Measurements from ENCODE around the gene CACNB4.

CACNB4 gene

GRCh38 chr2:151817929-151818328 lies 280.9 kb downstream of the CACNB4 start:
- Histone ChIP-seq H2AFZ (ENCODE audit: insufficient read depth, low read length, poor library complexity) (no peak overlapping the region), H3K79me1 (ENCODE audit: low read length) (no peaks in the 10 kb centered on the region), H3K9me3 (ENCODE audit: insufficient read depth, low read depth, low read length) (no peaks in the 10 kb centered on the region), H3K79me2 (ENCODE audit: control insufficient read depth, insufficient read depth, low read length, poor library complexity) (peaks cover 3% of the 10 kb centered on the region), H3K23ac (ENCODE audit: low read length) (no peak overlapping the region), H3K4me3 (ENCODE audit: low read depth, low read length) (no peak overlapping the region), H3K36me3 (ENCODE audit: control insufficient read depth in 1 of 2, insufficient read depth in 2 of 2, low read length in 2 of 2) (peaks cover 4 to 8% of the 10 kb centered on the region in 2 experiments), H4K12ac (ENCODE audit: low read depth, low read length) (no peak overlapping the region), H3K9ac (ENCODE audit: low read length) (no peak overlapping the region), H4K8ac (ENCODE audit: low read depth, low read length) (no peak overlapping the region), H2AK5ac (ENCODE audit: low read length) (no peak overlapping the region), H2BK120ac (ENCODE audit: insufficient read depth, low read length, poor library complexity) (no peak overlapping the region), H3K4ac (ENCODE audit: low read depth, low read length) (peak overlapping the region; percentile 26), H4K91ac (ENCODE audit: low read depth, low read length) (no peak overlapping the region), H3K4me1 (ENCODE audit: control insufficient read depth in 1 of 2, insufficient read depth in 2 of 2, low read length in 2 of 2) (peaks cover 0 to 4% of the 10 kb centered on the region in 2 experiments), H2BK5ac (ENCODE audit: low read depth, low read length, poor library complexity) (no peak overlapping the region), H2BK12ac (ENCODE audit: low read length) (no peak overlapping the region), H3K4me2 (ENCODE audit: low read length) (no peak overlapping the region), H3K18ac (ENCODE audit: low read length) (no peak overlapping the region), H3K14ac (ENCODE audit: low read length) (no peak overlapping the region), H3K27ac (ENCODE audit: low read depth, low read length) (no peak overlapping the region), H3K27me3 (ENCODE audit: insufficient read depth, low read length) (no peaks in the 10 kb centered on the region)
- DNase-seq = no peak
- no CpG with 5 or more reads among the region's 3 CpGs for WGBS (ENCODE audit: extremely low coverage, insufficient coverage, insufficient read length)

GRCh38 chr2:151816843-151817242 lies 282.0 kb downstream of the CACNB4 start:
- Histone ChIP-seq H3K27me3 (ENCODE audit: insufficient read depth, low read length) (no peaks in the 10 kb centered on the region), H3K27ac (ENCODE audit: low read depth, low read length) (no peak overlapping the region), H2BK5ac (ENCODE audit: low read depth, low read length, poor library complexity) (no peak overlapping the region), H3K36me3 (ENCODE audit: control insufficient read depth in 1 of 2, insufficient read depth in 2 of 2, low read length in 2 of 2) (peaks cover 6 to 10% of the 10 kb centered on the region in 2 experiments), H3K18ac (ENCODE audit: low read length) (no peak overlapping the region), H3K4me2 (ENCODE audit: low read length) (no peak overlapping the region), H3K4ac (ENCODE audit: low read depth, low read length) (no peak overlapping the region), H3K9me3 (ENCODE audit: insufficient read depth, low read depth, low read length) (no peaks in the 10 kb centered on the region), H3K23ac (ENCODE audit: low read length) (no peak overlapping the region), H3K79me2 (ENCODE audit: control insufficient read depth, insufficient read depth, low read length, poor library complexity) (no peaks in the 10 kb centered on the region), H4K12ac (ENCODE audit: low read depth, low read length) (no peak overlapping the region), H2AFZ (ENCODE audit: insufficient read depth, low read length, poor library complexity) (no peak overlapping the region), H3K4me3 (ENCODE audit: low read depth, low read length) (no peak overlapping the region), H3K4me1 (ENCODE audit: control insufficient read depth in 1 of 2, insufficient read depth in 2 of 2, low read length in 2 of 2) (peaks cover 0 to 4% of the 10 kb centered on the region in 2 experiments), H3K14ac (ENCODE audit: low read length) (no peak overlapping the region), H3K9ac (ENCODE audit: low read length) (no peak overlapping the region), H2AK5ac (ENCODE audit: low read length) (no peak overlapping the region), H4K91ac (ENCODE audit: low read depth, low read length) (no peak overlapping the region), H2BK12ac (ENCODE audit: low read length) (no peak overlapping the region), H3K79me1 (ENCODE audit: low read length) (no peaks in the 10 kb centered on the region), H2BK120ac (ENCODE audit: insufficient read depth, low read length, poor library complexity) (no peak overlapping the region), H4K8ac (ENCODE audit: low read depth, low read length) (no peak overlapping the region)
- no CpG with 5 or more reads among the region's 2 CpGs for WGBS (ENCODE audit: extremely low coverage, insufficient coverage, insufficient read length)
- no peak for DNase-seq

GRCh38 chr2:151815821-151816489 lies 282.9 kb downstream of the CACNB4 start:
- no peak overlapping the region for H4K91ac ChIP-seq (ENCODE audit: low read depth, low read length)
- no peak overlapping the region for H3K4me3 ChIP-seq (ENCODE audit: low read depth, low read length)
- H2BK5ac ChIP-seq (ENCODE audit: low read depth, low read length, poor library complexity) = no peak overlapping the region

GRCh38 chr2:151810489-151810888 lies 288.4 kb downstream of the CACNB4 start:
- Histone ChIP-seq H3K18ac (ENCODE audit: low read length) (no peak overlapping the region), H2AFZ (ENCODE audit: insufficient read depth, low read length, poor library complexity) (no peak overlapping the region), H3K23ac (ENCODE audit: low read length) (no peak overlapping the region), H2BK5ac (ENCODE audit: low read depth, low read length, poor library complexity) (no peak overlapping the region), H2BK120ac (ENCODE audit: insufficient read depth, low read length, poor library complexity) (no peak overlapping the region), H3K4me2 (ENCODE audit: low read length) (no peak overlapping the region), H4K91ac (ENCODE audit: low read depth, low read length) (no peak overlapping the region), H3K79me1 (ENCODE audit: low read length) (no peaks in the 10 kb centered on the region), H3K4ac (ENCODE audit: low read depth, low read length) (no peak overlapping the region), H3K79me2 (ENCODE audit: control insufficient read depth, insufficient read depth, low read length, poor library complexity) (no peaks in the 10 kb centered on the region), H3K27ac (ENCODE audit: low read depth, low read length) (no peak overlapping the region), H4K12ac (ENCODE audit: low read depth, low read length) (no peak overlapping the region), H3K4me3 (ENCODE audit: low read depth, low read length) (no peak overlapping the region), H3K9me3 (ENCODE audit: insufficient read depth, low read depth, low read length) (no peaks in the 10 kb centered on the region), H3K14ac (ENCODE audit: low read length) (no peak overlapping the region), H3K9ac (ENCODE audit: low read length) (no peak overlapping the region), H4K8ac (ENCODE audit: low read depth, low read length) (no peak overlapping the region), H3K4me1 (ENCODE audit: control insufficient read depth in 1 of 2, insufficient read depth in 2 of 2, low read length in 2 of 2) (no peaks in the 10 kb centered on the region), H2AK5ac (ENCODE audit: low read length) (no peak overlapping the region), H3K27me3 (ENCODE audit: insufficient read depth, low read length) (no peaks in the 10 kb centered on the region), H2BK12ac (ENCODE audit: low read length) (no peak overlapping the region), H3K36me3 (ENCODE audit: control insufficient read depth in 1 of 2, insufficient read depth in 2 of 2, low read length in 2 of 2) (peaks cover 11 to 12% of the 10 kb centered on the region in 2 experiments)
- WGBS (ENCODE audit: extremely low coverage, insufficient coverage, insufficient read length) = no CpG with 5 or more reads among the region's 1 CpG
- DNase-seq = no peak

More at GRCh38 chr2:151815821-151816489, 282.9 kb downstream of the CACNB4 start:
- Histone ChIP-seq H3K23ac (ENCODE audit: low read length) (no peak overlapping the region), H3K79me1 (ENCODE audit: low read length) (no peaks in the 10 kb centered on the region), H3K36me3 (ENCODE audit: control insufficient read depth in 1 of 2, insufficient read depth in 2 of 2, low read length in 2 of 2) (peaks cover 9 to 14% of the 10 kb centered on the region in 2 experiments), H2BK12ac (ENCODE audit: low read length) (no peak overlapping the region), H4K12ac (ENCODE audit: low read depth, low read length) (no peak overlapping the region), H3K9me3 (ENCODE audit: insufficient read depth, low read depth, low read length) (no peaks in the 10 kb centered on the region), H4K8ac (ENCODE audit: low read depth, low read length) (no peak overlapping the region), H3K79me2 (ENCODE audit: control insufficient read depth, insufficient read depth, low read length, poor library complexity) (no peaks in the 10 kb centered on the region), H2AK5ac (ENCODE audit: low read length) (no peak overlapping the region), H3K27me3 (ENCODE audit: insufficient read depth, low read length) (no peaks in the 10 kb centered on the region), H3K4me1 (ENCODE audit: control insufficient read depth in 1 of 2, insufficient read depth in 2 of 2, low read length in 2 of 2) (peaks cover 0 to 4% of the 10 kb centered on the region in 2 experiments), H3K27ac (ENCODE audit: low read depth, low read length) (no peak overlapping the region), H3K18ac (ENCODE audit: low read length) (no peak overlapping the region), H3K4me2 (ENCODE audit: low read length) (no peak overlapping the region), H3K14ac (ENCODE audit: low read length) (no peak overlapping the region), H3K4ac (ENCODE audit: low read depth, low read length) (peak overlapping the region; percentile 17), H2BK120ac (ENCODE audit: insufficient read depth, low read length, poor library complexity) (no peak overlapping the region), H3K9ac (ENCODE audit: low read length) (no peak overlapping the region), H2AFZ (ENCODE audit: insufficient read depth, low read length, poor library complexity) (no peak overlapping the region)
- WGBS (ENCODE audit: extremely low coverage, insufficient coverage, insufficient read length) = no CpG with 5 or more reads among the region's 9 CpGs
- no peak for DNase-seq
